GM18505 (cell line): Measurements from ENCODE around the gene GLI2.

Experiments
- ATAC-seq: cut with Tn5 transposase; IDR thresholded peaks from one replicate; pipeline ENCODE4 v1.9.1; 2021; ENCODE audit not compliant: unreplicated experiment
- POLR2A ChIP-seq: IDR thresholded peaks from 4 replicates; pipeline ENCODE4 v1.6.1; 2011; ENCODE audit warnings: borderline replicate concordance; ENCODE audit not compliant: insufficient read depth, insufficient read length; ENCODE audit errors: extremely low read depth

Gene GLI2

DNA sequence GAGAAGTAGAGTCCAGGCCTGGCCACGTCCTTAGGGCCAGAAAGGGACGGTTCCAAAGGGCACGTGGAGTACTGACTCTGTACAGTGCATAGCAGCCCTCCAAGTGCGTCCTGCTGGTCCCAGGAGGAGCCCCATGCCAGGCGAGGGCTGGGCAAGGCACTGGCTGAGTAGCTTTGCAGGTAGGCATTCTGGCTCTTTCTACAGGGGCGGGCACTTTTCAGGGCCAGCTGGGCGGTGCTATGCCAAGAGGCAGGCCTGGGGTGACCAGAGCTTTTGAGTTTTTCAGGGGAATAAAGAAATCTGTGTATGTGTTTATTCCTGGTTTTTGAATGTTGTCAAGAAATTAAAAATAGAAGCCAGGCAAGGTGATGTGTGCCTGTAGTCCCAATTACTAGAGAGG, 15.4 kb upstream of the GLI2 start:
- no peak for ATAC-seq
- no peak for TF ChIP-seq POLR2A

DNA sequence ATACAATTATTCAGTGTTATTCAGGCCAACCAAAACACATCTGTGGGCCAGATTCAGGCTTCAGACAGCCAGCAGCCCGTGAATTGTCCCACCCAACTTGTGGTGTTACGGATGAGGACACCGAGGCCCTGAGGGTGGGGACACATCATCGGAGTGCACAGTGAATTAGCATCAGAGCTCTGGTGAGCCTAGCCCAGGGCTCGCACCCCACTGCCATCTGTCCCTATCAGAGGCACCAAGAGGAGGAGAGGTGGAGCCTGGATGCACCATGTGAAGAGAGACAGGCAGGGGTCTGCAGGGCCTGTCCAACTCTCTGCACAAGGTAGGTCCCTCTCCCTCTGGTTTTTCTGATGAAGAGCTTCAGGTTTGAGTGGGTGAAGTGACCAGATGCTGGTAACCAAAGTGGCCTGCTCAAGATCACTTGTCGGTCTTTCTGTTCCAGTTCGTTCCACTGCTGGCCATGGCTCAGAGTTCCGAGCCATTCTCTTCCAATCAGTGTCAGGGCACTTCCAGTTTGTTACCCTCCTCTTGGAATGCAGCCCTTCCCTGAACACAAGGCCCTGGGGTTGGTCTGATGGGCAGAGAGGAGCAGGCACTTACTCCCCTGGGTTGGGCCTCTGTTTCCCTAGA, 14.8 kb upstream of the GLI2 start:
- no peak for TF ChIP-seq POLR2A
- ATAC-seq = no peak

DNA sequence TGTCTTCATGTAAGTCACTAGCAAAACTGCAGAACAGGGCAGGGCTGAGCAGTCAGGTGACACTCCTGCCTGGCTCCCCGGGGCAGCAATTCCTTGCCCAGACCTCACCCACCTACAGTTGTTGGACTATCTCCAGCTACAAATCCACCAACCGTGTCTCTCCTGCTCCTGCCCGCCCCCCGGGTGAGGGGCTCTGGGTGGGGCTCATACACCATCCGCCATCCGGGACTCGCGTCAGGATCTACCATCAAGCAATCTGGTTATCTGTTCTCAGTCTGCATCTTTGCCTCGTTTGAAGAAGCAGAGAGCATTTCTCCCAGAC, 13.5 kb upstream of the GLI2 start:
- no peak for ATAC-seq
- no peak for TF ChIP-seq POLR2A

DNA sequence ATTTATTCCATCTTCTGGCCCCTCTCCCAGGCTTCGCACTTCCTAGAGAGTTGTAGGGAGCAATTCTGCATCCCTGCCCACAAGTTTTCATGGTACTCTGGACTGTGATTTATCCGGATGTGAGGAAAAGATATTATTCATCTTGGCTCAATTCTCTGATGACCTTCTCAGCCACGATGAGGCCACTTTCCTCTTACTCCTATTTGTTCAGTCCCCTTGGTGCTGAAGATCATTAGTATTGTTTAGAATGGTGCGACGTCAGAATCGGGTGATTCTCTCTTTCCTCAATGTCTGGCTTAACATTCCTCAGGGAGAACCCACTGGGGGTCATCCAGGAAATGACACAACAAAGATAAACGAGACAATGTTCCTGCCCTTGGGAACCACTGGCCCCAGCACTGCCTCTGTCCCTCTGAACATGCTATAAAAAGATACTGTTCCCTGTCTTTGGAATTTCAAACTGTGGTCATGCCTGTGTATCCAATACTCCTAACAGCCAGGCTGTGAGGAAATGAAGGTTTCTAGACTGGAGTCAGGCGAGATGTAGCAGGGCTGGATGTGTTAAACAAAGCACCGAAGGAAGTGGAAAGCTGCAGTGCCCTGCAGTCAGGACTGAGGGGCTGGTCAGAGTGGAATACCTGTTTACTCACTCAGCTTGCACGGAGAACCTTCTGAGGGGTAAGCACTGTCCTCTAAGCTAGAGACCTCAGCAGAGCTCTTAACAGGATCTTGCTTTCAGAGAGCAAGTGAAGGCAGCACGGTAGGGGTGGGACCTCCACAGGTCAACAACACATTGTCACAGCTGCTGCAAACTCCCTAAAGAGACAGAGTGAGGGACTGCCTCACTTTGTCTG, 12.9 kb upstream of the GLI2 start:
- ATAC-seq = no peak
- TF ChIP-seq POLR2A = no peak

DNA sequence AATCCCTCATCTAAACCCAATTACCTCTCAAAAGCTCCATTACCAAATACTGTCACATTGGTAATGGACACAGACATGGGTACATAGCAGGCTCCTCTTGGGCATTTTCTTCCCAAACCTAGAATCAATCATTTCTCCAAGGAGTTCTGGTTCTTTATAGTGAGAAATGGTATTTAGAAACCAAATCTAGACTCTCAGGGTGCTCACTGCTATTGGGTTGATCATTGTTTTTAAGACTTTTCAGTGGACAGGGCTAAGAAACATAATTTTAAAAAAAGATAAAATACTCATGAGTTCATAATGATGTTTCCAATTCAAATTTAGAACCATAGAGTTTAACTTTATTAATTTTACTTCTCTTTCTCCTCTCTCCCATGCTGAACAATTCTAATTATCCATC, 9.4 kb upstream of the GLI2 start:
- no peak for TF ChIP-seq POLR2A
- no peak for ATAC-seq

DNA sequence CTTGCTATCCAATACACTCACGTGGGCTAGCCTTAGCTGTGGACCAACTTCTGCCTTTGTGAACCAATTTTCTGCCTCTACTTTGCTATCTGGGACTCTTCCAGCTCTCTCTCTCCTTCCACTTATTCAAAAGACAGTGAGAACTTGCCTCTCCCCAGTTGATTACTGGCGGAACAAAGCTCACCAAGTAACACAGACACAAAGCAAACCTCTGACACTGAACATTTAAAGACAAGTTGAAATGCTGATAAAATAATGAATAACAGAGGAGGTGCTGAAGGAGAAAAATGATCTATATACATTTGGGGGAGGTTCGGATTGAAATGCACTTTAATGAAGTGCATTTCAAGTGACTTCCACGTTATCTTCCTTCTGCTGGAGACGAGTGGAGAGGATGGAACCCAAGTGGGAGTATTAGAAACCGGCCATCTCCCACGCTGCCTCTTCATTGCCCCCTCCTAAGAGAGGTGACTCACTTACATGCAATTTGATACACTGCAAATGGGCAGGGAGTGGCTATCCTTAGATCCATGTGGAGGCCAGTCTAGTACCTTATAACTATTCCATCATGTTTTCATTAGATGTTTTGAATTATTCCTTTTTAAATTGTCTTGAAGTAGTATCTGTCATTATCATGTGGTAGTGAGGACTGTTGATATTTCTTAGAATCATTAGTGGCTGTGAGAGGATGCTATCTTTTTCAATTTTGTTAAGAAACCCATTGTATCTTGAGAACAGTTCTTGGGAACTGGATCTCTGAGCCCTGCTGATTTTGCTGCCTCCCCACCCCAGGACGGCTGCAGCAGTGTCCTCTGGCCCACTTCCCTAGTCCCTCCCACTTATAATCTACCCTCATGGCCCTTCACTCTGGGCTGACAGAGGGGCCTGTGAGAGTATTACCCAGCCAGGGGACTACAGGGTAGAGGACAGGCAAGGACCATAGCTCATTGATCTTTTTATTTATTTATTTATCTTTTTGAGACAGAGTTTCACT, 6.0 kb upstream of the GLI2 start:
- no peak for ATAC-seq
- no peak for TF ChIP-seq POLR2A

DNA sequence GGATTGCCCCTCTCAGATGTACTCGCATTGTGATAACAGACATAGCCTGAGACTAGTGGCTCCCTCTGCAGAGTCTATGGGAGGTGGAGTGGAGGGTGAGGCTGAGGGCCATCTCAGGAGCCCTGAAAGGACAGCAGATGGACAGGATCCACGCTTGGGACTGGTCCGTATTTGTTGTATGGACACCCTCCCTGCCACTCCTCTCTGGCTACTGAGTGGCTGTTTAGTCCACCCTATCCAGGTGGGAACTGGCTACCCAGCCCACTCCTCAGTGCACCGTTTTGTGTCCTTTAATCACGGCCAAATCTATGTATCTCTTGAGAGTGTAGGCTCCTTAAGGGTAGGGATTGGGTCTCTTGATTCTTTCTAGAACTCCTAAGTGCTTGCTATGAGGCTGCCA, 4.5 kb upstream of the GLI2 start:
- ATAC-seq = no peak
- no peak for TF ChIP-seq POLR2A

DNA sequence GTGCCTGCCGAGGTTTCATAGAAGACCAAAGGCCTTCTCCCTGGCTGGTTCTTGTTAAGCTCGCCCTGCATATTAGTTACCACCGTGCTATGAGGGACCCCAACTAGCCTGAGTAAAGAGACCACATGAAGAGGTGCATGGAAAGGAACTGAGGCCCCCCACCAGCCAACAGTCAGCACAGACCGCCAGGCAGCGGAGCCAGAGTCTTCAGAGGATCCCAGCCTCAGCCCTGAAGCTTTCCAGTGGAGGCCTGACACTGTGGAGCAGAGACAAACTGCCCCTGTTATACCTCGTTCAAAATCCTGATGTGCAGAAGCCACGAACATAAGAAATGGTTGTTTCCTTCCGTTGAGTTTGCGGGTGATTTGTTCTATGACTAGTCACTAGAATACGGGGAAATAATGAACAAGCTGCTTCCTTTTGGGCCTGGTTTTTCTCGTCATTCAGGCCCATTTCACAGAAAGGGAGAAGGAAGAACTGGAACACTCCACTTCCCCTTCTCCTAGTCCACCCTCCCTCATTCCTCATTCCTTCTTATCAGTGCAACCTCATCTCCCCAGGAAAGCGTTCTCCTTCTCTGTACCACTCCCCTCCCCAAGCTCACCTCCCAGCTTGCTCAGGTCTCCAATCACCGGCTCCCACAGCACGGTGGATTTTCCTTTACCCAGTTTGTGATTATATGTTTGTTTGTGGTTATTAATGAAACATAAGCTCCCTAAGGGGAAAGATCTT, 3.0 kb upstream of the GLI2 start:
- no peak for ATAC-seq
- TF ChIP-seq POLR2A = no peak

DNA sequence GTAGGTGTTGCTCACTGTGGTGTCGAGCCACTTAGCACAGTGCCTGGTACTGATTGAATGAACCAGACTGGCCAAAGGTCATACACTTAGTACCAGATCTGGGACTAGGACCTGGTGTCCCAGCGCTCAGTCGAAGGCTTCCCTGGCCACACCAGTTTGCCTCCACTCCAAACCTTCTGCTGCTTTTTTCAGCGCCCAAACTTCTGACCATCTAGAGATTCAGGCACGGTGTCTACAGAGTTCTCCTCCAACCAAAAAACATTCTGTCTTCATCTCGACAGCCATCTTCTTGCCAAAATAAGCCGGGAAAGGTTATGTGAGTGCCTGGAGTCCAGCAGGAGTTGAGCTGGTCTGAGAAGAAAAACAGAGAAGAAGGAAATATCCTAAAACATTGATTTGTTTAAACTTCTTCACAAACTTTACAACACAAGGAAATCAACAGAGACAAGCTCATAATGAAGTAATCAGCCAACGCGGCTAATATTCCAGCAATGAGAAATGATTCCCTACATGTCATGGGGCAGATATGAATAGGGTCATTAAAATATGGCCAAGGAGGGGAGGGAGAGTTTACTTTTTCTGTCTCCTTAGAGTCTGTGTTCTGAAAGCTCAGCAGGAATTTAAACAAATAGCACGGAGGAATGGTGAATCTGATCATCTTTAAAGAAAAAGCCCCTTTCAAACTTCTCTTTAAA, 2.3 kb upstream of the GLI2 start:
- no peak for ATAC-seq
- TF ChIP-seq POLR2A = no peak

DNA sequence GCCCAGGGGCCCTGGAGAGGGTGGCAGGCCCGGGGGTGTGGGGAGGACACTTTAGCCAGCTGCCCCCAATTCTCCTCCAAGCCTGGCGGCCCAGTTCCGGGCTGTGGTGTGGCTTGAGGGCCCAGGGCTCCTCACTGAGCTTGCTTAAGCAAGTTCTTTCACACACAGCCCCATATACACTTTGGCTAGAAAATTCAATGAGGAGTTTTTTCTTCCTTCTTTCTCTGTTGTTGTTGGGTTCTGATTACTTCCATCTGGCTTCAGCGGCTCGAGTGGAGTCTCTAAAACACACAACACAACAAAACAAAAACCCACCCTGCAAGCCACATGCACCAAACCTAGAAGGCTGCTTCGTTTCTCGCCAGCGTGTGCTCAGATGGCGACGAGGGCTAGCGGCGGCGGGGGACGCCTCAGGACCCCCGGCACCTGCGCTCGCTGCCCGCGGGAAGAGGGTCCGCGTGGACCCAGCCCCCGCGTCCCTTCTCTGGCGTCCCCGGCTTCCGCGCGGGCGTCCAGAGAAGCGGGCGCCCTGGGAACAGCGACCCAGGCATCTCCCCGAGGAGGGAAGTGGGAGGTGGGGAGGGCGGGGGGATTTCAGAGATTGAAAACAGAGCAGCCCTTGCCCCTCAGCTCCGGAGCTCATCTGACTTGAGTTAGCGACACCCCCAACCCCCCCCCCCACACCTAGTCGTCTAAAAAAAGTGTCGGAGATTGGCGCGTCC, 577 bp upstream of the GLI2 start:
- no peak for TF ChIP-seq POLR2A
- ATAC-seq = no peak

DNA sequence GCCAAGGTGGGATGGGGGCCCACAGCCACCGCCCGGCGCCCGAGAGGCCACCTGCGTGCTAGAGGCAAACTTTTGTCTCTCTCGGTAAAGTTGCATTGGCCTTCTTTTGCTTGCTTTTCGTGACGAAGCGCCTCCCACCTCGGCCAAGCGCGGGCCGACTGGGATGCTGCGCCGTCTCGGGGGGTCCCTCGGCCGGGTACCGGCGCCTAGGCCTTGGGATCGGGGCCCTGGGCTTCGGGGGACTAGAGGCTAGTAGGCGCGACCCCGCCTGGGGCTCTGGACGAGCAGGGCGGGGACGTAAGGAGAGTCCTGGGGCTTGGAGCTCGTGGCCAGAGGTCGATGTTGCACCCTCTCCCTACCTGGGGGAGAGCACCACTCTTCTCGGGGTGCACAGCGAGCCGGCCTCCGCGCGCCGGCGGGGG, 545 bp downstream of the GLI2 start:
- peak; percentile 26 for ATAC-seq
- TF ChIP-seq POLR2A = no peak

DNA sequence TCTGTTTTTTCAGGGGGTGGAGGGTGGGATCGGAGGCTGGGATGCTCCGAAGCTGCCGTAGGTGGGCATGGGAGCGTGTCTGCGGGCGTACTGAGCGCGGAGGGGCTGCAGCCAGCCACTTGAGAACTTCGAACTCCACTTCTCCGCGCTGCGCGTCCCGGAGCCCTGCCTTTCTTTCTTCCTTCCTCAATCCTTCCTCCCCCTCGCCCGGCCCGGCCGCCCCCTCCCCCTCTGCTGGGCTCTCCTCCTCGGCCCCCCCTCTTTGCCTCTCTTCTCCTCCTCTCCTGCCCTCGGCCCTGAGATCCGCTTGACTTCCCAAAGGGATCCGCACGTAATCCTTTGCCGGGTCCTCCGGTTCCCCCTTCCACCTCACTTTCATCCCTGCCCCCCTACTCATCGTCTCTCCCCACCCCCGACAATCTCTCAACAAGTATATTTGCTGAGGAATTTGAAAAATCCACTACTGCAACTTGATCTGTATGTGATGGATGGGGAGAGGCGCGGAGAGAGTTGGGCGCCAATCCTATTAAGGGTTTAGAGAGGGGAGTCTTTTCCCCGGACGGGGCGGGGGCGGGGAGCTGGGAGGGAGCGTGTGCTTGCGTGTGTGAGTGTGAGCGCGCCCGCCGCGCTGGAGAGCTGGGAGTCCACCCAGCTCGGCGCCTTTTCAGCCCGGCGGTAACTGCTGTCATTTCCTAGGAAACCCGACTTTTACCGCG, 1.1 kb downstream of the GLI2 start:
- TF ChIP-seq POLR2A = no peak
- no peak for ATAC-seq
